ENCODE results near the gene CCDC148. TPM values are rescaled to one million over a fixed set of nuclear protein-coding genes. Genes with fewer than 3 reads are reported as not detected.

The CCDC148 gene
- total RNA-seq, 1 experiment from 2014 or later, result 2.1 TPM

DNA sequence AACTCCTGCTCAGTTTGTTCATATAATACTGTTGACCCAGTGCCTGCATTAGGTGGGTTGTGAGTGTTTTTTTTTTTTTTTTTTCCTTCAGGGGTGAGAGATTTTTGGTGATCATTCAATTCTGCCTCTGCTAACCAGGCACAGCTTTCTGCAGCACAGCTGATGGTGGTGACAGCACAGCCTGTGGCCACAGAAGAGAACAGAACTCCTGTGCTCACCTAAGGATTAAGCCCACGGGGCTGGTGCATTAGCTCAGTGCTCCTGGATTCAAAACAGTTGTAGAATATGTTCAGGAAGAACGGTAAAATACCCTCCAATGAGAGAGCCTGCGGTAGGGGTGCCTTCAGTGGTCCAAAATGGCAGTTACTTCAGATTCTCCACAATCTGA is 42.2 kb upstream of the CCDC148 start:
- DNase-seq (ENCODE audit: low spot score), result no peak
- peak; percentile 52 for ATAC-seq
- H3K4me3 Mint-ChIP-seq, result no peak overlapping the region
- no peak for TF ChIP-seq NFATC4 (CRISPR knock-in tag; IDR thresholded peaks at IDR 0.05)
- no peak for TF ChIP-seq MYBL2 (CRISPR knock-in tag; IDR thresholded peaks at IDR 0.05)
- TF ChIP-seq ZNF423 (CRISPR knock-in tag; IDR thresholded peaks at IDR 0.05), result no peak
- TF ChIP-seq, protein P1, sequence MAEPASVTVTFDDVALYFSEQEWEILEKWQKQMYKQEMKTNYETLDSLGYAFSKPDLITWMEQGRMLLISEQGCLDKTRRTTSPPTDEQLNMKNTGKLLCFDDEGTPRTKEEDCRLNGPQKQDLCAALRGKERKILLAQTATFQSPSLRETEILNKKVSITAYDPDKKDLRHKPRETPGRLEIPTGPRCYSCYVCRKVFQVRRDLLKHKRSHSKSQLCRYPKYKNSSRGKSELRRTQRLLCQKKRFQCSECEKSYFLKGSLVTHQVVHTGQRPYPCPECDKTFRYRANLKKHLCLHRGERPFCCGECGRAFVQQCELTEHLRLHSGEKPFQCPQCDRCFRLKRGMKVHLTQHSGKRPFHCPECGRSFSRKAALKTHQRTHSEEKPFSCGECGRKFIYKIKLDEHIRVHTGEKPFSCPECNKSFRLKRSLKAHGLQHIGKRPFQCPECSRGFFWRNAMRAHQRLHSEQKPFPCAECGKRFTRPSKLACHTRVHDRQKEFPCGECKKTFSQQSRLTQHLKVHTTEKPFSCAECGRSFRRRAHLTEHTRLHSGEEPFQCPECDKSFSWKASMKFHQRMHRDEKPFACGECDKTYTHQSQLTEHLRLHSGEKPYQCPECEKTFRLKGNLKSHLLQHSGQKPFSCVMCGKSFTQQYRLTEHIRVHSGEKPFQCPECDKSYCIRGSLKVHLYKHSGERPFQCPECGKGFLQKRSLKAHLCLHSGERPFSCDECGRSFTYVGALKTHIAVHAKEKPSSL (CRISPR knock-in tag; conservative IDR thresholded peaks at IDR 0.05), result no peak
- TF ChIP-seq, protein P2, sequence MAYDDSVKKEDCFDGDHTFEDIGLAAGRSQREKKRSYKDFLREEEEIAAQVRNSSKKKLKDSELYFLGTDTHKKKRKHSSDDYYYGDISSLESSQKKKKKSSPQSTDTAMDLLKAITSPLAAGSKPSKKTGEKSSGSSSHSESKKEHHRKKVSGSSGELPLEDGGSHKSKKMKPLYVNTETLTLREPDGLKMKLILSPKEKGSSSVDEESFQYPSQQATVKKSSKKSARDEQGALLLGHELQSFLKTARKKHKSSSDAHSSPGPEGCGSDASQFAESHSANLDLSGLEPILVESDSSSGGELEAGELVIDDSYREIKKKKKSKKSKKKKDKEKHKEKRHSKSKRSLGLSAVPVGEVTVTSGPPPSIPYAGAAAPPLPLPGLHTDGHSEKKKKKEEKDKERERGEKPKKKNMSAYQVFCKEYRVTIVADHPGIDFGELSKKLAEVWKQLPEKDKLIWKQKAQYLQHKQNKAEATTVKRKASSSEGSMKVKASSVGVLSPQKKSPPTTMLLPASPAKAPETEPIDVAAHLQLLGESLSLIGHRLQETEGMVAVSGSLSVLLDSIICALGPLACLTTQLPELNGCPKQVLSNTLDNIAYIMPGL (CRISPR knock-in tag; IDR thresholded peaks at IDR 0.05), result no peak
- TF ChIP-seq OVOL2 (CRISPR knock-in tag; IDR thresholded peaks at IDR 0.05; ENCODE audit: borderline replicate concordance), result no peak
- TF ChIP-seq, protein P3, sequence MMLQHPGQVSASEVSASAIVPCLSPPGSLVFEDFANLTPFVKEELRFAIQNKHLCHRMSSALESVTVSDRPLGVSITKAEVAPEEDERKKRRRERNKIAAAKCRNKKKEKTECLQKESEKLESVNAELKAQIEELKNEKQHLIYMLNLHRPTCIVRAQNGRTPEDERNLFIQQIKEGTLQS (CRISPR knock-in tag; conservative IDR thresholded peaks at IDR 0.05), result no peak
- TF ChIP-seq JAZF1 (CRISPR knock-in tag; IDR thresholded peaks at IDR 0.05), result no peak
- TF ChIP-seq, protein P4, sequence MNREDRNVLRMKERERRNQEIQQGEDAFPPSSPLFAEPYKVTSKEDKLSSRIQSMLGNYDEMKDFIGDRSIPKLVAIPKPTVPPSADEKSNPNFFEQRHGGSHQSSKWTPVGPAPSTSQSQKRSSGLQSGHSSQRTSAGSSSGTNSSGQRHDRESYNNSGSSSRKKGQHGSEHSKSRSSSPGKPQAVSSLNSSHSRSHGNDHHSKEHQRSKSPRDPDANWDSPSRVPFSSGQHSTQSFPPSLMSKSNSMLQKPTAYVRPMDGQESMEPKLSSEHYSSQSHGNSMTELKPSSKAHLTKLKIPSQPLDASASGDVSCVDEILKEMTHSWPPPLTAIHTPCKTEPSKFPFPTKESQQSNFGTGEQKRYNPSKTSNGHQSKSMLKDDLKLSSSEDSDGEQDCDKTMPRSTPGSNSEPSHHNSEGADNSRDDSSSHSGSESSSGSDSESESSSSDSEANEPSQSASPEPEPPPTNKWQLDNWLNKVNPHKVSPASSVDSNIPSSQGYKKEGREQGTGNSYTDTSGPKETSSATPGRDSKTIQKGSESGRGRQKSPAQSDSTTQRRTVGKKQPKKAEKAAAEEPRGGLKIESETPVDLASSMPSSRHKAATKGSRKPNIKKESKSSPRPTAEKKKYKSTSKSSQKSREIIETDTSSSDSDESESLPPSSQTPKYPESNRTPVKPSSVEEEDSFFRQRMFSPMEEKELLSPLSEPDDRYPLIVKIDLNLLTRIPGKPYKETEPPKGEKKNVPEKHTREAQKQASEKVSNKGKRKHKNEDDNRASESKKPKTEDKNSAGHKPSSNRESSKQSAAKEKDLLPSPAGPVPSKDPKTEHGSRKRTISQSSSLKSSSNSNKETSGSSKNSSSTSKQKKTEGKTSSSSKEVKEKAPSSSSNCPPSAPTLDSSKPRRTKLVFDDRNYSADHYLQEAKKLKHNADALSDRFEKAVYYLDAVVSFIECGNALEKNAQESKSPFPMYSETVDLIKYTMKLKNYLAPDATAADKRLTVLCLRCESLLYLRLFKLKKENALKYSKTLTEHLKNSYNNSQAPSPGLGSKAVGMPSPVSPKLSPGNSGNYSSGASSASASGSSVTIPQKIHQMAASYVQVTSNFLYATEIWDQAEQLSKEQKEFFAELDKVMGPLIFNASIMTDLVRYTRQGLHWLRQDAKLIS (CRISPR knock-in tag; IDR thresholded peaks at IDR 0.05; ENCODE audit: borderline replicate concordance), result no peak
- no peak for TF ChIP-seq SMAD4 (CRISPR knock-in tag; IDR thresholded peaks at IDR 0.05)
- no peak for TF ChIP-seq ZNF219 (CRISPR knock-in tag; IDR thresholded peaks at IDR 0.05; ENCODE audit: borderline replicate concordance)
- peaks cover 33% of the 10 kb centered on the region for H3K4me1 Mint-ChIP-seq
- ChIA-PET POLR2A (interaction anchor here (0.6 kb wide), 1 partner anchor 234 kb away, joined by 3 read pairs; no protein-coding TSS in a partner anchor), CTCF (interaction anchor here (0.7 kb wide), 1 partner anchor 31 kb away, joined by 3 read pairs; no protein-coding TSS in a partner anchor)
- H3K27me3 Mint-ChIP-seq (ENCODE audit: low read depth), result no peaks in the 10 kb centered on the region
- peak overlapping the region; percentile 6; the same call in 1 of the 2 replicates for H3K27ac Mint-ChIP-seq
- no peaks in the 10 kb centered on the region for H3K36me3 Mint-ChIP-seq
- H3K9me3 Mint-ChIP-seq, result no peaks in the 10 kb centered on the region

DNA sequence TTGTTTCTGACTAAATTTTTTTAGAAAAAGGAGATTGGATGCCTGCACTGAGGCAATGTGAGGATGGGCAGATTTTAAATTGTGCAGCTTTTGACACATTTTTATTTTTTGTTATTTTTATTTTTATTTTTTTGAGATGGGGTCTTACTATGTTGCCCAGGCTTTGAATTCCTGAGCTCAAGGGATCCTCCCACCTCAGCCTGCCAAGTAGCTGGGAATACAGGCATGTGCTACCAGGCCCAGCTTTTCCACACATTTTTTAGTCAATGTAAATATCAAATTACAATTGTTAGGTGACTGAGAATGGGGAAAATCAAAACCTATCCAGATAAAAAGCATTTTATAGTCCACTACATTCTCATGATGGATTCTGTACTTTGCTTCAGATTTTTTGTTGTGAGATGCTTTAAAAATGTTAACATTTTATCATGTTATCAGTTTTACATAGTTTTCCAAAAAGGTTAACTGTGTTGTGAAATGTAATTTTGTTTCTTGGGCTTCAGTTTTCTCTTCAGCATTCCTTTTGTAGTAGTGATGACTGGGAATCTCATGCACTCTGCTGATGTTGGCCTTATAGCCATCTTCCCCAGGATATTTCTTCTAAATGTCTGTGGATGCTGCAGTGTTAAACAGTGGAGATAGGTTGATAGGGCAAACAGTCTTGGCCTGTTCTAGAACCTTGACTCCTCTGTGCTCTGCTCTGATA is 41.6 kb upstream of the CCDC148 start:
- ChIA-PET CTCF (interaction anchor here (0.7 kb wide), 1 partner anchor 32 kb away, joined by 3 read pairs; no protein-coding TSS in a partner anchor), POLR2A (interaction anchor here (0.7 kb wide), 1 partner anchor 41 kb away, joined by 3 read pairs; no protein-coding TSS in a partner anchor)
- Mint-ChIP-seq H3K9me3 (no peaks in the 10 kb centered on the region), H3K36me3 (no peaks in the 10 kb centered on the region), H3K4me3 (no peak overlapping the region), H3K4me1 (peaks cover 39% of the 10 kb centered on the region), H3K27ac (peak overlapping the region; percentile 6), H3K27me3 (ENCODE audit: low read depth) (no peaks in the 10 kb centered on the region)
- no peak for TF ChIP-seq SMAD4 (CRISPR knock-in tag; IDR thresholded peaks at IDR 0.05)
- 0 out of 2 replicates have a peak, but pooled peaks have one; percentile 14 for TF ChIP-seq ZNF121 (CRISPR knock-in tag; IDR thresholded peaks at IDR 0.05)
- TF ChIP-seq, protein P5, sequence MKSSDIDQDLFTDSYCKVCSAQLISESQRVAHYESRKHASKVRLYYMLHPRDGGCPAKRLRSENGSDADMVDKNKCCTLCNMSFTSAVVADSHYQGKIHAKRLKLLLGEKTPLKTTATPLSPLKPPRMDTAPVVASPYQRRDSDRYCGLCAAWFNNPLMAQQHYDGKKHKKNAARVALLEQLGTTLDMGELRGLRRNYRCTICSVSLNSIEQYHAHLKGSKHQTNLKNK (CRISPR knock-in tag; IDR thresholded peaks at IDR 0.05), result no peak
- DNase-seq (ENCODE audit: low spot score) (no peak), ATAC-seq (no peak)
